GM12865 (cell line): ENCODE data around the gene IFRD1.
"Not testable (repeated sequence)": the region's sequence is repeated elsewhere in the genome, so short reads cannot be mapped to it uniquely, and the experiment has no call there.

Experiments
- DNase-seq: peaks from one replicate; pipeline ENCODE4 v3.0.0; 2010; ENCODE audit warnings: low read depth
- H3K4me3 ChIP-seq: 2 replicates; pipeline ENCODE4 v1.5.1; 2011; ENCODE audit warnings: mild to moderate bottlenecking, low read depth, low read length, control low read depth
- TF ChIP-seq, protein P1 (sequence below): IDR thresholded peaks from 2 replicates; pipeline ENCODE4 v1.5.1; 2011; ENCODE audit warnings: low read length, control low read depth, low read depth, inconsistent platforms; ENCODE audit not compliant: insufficient read depth; ENCODE audit errors: missing control alignments

Gene IFRD1

DNA sequence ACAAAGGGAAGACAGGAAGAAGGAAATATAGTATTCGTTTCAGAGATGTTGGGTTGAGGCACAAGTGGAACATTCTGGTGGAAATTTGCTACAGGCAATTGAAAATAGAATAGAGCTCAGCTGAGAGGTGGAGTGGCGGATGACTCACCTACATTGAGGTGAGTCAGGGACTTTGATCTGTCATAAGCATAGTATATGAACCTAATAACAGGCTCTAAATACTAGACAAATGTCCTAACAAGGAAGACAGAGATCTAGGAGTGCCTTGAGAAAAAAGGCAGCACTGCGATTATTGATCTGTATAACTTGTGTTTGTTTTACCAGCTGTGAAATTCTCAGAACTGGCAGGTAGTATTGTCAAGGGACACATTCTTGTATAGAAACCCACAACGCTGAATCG, 907 bp upstream of the IFRD1 start:
- H3K4me3 ChIP-seq: peak overlapping the region; percentile 84
- TF ChIP-seq, protein P1, sequence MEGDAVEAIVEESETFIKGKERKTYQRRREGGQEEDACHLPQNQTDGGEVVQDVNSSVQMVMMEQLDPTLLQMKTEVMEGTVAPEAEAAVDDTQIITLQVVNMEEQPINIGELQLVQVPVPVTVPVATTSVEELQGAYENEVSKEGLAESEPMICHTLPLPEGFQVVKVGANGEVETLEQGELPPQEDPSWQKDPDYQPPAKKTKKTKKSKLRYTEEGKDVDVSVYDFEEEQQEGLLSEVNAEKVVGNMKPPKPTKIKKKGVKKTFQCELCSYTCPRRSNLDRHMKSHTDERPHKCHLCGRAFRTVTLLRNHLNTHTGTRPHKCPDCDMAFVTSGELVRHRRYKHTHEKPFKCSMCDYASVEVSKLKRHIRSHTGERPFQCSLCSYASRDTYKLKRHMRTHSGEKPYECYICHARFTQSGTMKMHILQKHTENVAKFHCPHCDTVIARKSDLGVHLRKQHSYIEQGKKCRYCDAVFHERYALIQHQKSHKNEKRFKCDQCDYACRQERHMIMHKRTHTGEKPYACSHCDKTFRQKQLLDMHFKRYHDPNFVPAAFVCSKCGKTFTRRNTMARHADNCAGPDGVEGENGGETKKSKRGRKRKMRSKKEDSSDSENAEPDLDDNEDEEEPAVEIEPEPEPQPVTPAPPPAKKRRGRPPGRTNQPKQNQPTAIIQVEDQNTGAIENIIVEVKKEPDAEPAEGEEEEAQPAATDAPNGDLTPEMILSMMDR: no peak
- DNase-seq: peak; percentile 16

DNA sequence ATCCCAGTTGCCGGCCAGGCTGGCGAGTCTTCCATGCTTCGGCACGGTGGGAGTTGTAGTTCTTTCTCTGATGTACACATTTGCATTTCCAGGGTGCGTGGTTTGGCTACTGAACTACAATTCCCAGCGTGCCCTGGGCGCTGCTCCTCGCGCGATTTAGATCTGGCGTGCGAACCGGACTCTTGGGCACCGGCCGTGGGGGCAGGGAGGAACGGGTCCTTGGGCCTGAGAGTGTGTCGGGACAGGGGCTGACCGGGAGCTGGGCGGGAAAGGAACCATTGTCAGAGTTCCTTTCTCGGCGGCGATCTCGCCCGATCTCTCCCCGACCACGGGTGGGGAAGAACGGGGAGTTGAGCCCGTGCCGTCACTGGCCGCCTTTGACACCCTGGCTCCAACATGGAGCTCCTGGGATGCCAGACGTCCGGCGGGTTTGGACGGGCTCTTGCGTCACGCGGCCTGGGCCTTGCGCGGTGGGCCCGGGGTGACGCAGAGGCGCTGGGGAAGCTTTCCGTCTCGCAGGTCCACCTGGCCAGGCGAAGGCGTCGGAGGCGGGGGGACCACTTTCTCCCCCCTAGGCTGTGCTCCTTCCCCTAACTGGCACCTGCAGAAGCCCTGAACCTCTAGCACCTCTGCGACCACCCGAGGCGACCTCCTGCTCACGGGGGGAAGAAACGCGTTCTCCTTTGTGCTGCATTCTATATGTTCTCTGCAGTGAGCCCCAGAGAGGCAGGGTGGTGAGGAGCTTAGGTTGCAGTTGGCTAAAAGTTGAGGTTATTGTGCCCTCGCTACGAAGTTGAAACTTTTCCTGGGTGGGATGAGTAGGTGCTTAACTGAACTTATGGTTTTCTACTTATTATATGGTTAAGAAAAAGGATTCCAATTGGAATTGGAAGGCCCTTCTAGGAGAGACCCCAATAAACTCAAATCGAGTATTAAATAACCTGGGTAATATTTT, 824 bp downstream of the IFRD1 start:
- peak overlapping the region; percentile 84 for H3K4me3 ChIP-seq
- TF ChIP-seq, protein P1: no peak
- peak; percentile 96 for DNase-seq

DNA sequence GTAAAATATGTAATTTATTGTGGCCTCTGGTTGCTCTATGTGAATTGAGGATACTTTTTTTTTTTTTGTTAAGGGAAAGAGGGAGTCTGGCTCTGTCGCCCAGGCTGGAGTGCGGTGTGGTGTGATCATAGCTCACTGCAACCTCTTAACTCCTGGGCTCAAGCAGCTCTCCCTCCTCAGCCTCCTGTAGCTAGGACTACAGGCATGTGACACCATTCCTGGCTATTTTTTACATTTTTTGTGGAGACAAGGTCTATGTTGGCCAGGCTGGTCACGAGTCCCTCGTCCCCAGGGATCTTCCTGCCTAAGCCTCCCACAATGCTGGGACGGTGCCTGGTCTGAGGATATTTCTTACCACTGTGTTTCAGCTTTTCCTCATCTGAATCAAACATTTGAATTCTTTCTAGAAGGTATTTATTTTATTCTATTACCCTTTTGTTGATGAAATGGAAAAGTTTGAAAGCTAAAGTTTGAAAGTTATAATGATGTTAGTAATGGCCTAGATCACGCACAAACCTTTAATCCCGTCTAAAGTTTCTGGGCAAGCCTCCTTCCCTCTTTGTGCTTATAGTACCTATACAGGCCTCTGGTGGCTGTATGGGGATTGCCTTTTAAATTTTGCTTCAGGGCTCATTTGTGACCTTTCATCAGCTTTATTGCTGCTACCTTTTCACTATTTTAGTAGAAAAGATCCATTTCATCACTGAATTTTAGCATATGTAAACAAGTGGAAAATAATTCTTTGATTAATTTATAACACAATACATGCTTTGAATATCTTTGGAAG, 2.0 kb downstream of the IFRD1 start:
- peak; percentile 15 for DNase-seq
- peak overlapping the region; percentile 84 for H3K4me3 ChIP-seq
- TF ChIP-seq, protein P1: peak; percentile 25

DNA sequence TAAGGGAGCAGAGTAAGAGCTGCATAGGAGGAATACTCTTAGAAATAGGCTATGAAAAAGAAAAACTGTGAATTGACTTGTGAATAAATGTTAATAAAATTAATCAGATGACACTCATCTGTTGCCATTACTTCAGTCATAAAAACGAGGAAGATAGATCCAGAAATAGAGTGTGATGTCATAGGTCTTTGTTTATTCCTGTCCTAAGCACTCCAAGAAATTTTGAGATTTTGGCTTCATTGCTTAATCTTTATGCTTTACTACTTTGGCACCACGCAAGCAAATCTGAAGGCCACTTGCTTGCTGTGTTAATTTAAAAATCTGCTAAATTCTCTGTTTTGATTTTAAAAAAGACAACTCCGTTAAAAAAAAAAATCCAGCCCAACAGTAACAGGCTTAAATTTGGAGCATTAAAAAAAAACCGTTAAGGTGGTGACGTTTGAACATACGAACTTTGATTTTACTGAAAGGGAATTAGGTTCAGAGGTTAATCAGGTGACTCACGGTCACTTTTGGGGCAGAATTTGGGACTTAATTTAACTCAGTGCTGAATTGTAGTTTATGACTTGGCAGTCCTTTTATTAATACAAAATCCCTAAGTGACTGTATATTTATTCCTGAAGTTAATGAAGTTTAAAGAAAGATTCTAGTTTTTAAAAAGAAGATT, 3.4 kb downstream of the IFRD1 start:
- no peak for DNase-seq
- TF ChIP-seq, protein P1: no peak
- no peak overlapping the region for H3K4me3 ChIP-seq

DNA sequence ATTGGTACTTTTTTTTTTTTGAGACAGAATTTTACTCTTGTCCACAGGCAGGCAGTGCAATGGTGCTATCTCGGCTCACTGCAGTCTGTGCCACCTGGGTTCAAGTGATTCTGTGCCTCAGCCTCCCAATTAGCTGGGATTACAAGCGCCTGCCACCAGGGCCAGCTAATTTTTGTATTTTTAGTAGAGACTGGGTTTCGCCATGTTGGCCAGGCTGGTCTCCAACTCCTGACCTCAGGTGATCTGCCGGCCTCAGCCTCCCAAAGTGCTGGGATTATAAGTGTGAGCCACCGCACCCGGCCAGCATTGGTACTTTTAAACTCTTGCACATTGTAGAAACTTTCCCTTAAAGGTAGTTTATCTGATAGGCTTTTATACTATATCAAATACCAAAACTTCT, 3.9 kb downstream of the IFRD1 start:
- not testable (repeated sequence) for H3K4me3 ChIP-seq, DNase-seq

DNA sequence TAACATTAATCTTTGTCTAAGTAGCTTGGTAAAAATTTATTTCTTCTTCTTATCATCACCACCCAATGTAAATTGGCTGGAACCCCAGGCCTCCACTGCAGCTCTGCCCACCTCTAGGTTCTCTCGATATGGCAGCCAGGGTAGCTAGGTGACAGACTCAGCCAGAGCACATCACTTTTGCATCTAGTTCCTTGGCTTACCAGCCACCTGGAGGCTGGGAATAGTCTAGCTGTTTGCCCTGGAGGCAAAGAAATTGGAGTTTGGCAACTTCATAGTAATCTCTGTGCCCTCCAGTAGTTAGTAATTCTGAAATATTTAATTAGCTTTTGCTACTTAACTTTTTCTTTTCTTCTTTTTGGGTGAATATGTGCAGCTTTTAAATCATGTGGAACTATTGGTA, 9.4 kb downstream of the IFRD1 start:
- TF ChIP-seq, protein P1: no peak
- no peak for DNase-seq

DNA sequence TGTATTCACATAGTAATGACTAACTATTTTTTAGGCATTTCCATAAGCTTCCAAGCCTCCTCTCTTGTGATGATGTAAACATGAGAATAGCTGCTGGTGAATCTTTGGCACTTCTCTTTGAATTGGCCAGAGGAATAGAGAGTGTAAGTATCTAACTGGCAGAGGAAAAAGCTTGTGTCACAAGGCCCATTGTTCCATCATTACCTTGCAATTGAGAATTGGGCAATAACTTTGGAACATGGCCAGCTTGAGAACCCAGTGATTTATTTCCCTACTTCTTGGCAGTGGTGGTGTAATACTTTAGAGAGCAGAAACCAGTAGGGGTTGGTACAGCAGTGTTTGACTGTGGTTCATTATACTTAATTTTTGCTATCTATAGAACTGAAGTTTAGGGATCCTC, 12.0 kb downstream of the IFRD1 start:
- H3K4me3 ChIP-seq: no peak overlapping the region
- DNase-seq: no peak
- TF ChIP-seq, protein P1: no peak

More for the DNA sequence above, 9.4 kb downstream of the IFRD1 start:
- no peak overlapping the region for H3K4me3 ChIP-seq
